ENCODE measurements around the gene FGD1. TPM values are rescaled to one million over a fixed set of nuclear protein-coding genes. Genes with fewer than 3 reads are reported as not detected.

Gene FGD1
- total and polyA plus RNA-seq, 2 experiments from 2014 or later = 11.8 to 24.9 TPM

GRCh38 chrX:54407266-54407665, 88.8 kb downstream of the FGD1 start:
- Histone ChIP-seq H4K20me1 (replicated peaks; ENCODE audit: insufficient read depth) (no peaks in the 10 kb centered on the region), H3K9me2 (ENCODE audit: insufficient read depth) (no peaks in the 10 kb centered on the region), H3K4me3 (no peak overlapping the region), H3K27me3 (ENCODE audit: insufficient read depth) (no peaks in the 10 kb centered on the region), H3K4me2 (no peak overlapping the region), H3K27ac (ENCODE audit: low read depth) (no peak overlapping the region), H3K79me2 (replicated peaks; ENCODE audit: insufficient read depth) (no peaks in the 10 kb centered on the region), H3F3A (replicated peaks; ENCODE audit: low read depth) (no peaks in the 10 kb centered on the region), H3K36me3 (ENCODE audit: insufficient read depth) (no peaks in the 10 kb centered on the region), H3K4me1 (ENCODE audit: insufficient read depth) (no peaks in the 10 kb centered on the region), H2AFZ (no peak overlapping the region)
- no peaks in the 10 kb centered on the region for H3K4me1 Mint-ChIP-seq
- H3K4me3 Mint-ChIP-seq = no peak overlapping the region
- no peaks in the 10 kb centered on the region for H3K9me3 Mint-ChIP-seq
- no peak for DNase-seq (ENCODE audit: low spot score)
- no peak for ATAC-seq
- no peak overlapping the region for H3K27ac Mint-ChIP-seq
- no peaks in the 10 kb centered on the region for H3K36me3 Mint-ChIP-seq (ENCODE audit: low read depth)
- H3K27me3 Mint-ChIP-seq (ENCODE audit: insufficient read depth, low read depth, poor library complexity) = peaks cover 2% of the 10 kb centered on the region
- TF ChIP-seq POLR2AphosphoS5 (IDR thresholded peaks at IDR 0.05; ENCODE audit: low read depth) (no peak), REST (IDR thresholded peaks at IDR 0.05; ENCODE audit: unreplicated experiment) (no peak), EZH2 (IDR thresholded peaks at IDR 0.05; ENCODE audit: low read depth, unreplicated experiment) (no peak), ZNF462 (CRISPR knock-in tag; IDR thresholded peaks at IDR 0.05) (no peak), ZNF331 (CRISPR knock-in tag; IDR thresholded peaks at IDR 0.05; ENCODE audit: low read depth) (no peak), NANOG (IDR thresholded peaks at IDR 0.05; ENCODE audit: borderline replicate concordance) (no peak), CREB1 (CRISPR knock-in tag; IDR thresholded peaks at IDR 0.05; ENCODE audit: low read depth) (no peak), CTCF (conservative IDR thresholded peaks at IDR 0.05; ENCODE audit: low read depth in 2 of 2) (no peak), STAT1 (IDR thresholded peaks at IDR 0.05; ENCODE audit: unreplicated experiment) (no peak), ETS1 (IDR thresholded peaks at IDR 0.05) (no peak)

Measured in GM23338 (cell line).